Activated T-cell treated with anti-CD3 and anti-CD28 coated beads for 1 hour (primary cell): ENCODE results near the gene PLD3.

Source experiments
- DNase-seq: peaks from one replicate; pipeline ENCODE4 v3.0.0-alpha.2; 2020; ENCODE audit warnings: low read depth

The PLD3 gene, protein sequence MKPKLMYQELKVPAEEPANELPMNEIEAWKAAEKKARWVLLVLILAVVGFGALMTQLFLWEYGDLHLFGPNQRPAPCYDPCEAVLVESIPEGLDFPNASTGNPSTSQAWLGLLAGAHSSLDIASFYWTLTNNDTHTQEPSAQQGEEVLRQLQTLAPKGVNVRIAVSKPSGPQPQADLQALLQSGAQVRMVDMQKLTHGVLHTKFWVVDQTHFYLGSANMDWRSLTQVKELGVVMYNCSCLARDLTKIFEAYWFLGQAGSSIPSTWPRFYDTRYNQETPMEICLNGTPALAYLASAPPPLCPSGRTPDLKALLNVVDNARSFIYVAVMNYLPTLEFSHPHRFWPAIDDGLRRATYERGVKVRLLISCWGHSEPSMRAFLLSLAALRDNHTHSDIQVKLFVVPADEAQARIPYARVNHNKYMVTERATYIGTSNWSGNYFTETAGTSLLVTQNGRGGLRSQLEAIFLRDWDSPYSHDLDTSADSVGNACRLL

DNA sequence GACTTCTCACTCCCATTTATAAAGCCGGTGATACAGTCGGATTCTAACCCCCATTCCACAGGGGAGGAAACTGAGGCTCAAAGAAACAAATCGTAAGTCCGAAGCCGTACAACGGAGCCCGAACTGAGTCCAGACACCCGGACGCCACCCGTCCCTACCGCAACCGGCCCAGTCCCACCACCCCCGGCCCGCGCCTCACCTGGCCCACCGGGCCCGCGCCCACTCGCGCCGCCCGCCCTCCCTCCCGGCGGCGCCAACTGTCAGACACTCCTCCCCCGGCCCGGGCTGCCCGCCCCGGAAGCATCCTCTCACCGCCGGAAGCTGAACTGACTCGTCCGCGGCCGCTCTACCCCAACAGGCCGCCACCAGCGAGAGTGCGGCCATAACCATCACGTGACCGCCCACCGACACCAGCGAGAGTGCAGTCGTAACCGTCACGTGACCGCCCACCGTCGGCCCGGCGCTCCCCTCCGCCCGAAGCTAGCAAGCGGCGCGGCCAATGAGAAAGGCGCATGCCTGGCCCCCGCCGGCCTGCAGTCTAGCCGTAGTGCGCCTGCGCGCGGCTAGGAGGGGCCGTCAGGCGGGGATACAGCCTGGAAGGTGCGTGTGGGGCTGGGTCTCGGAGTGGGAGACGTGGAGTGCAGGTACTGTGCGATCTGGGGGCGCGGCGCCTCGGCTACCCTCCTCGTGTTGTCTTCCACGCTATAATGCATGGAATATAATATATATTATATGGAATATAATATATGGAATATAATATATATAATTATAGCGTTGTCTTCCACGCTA is at the start of gene PLD3, which contains the start of gene C19orf47:
Gene PLD3 (plus strand): TSS at position 571 of the 789 bp plus-strand sequence. CDS start 17,789 bp downstream, outside the sequence.
Gene C19orf47 (minus strand): TSS at position 273 of the 789 bp plus-strand sequence. CDS start 6,540 bp downstream, outside the sequence.
- peak; percentile 95 for DNase-seq

DNA sequence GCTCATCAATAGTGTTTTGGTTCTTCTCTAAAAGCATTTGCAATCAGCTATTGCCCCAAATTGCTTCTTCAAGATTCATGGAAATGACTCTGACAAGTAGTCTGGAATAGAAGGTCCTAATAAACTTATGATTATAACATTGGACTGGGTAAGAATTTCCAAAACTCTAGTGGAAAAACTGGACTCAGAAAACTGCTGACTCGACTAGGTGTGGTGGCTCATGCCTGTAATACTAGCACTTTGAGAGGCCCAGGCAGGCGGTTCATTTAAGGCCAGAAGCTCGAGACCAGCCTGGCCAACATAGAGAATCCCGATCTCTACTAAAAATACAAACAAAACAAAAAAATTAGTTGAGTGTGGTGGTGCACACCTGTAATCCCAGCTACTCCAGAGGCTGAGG is 47.8 kb upstream of the PLD3 start:
- no peak for DNase-seq

DNA sequence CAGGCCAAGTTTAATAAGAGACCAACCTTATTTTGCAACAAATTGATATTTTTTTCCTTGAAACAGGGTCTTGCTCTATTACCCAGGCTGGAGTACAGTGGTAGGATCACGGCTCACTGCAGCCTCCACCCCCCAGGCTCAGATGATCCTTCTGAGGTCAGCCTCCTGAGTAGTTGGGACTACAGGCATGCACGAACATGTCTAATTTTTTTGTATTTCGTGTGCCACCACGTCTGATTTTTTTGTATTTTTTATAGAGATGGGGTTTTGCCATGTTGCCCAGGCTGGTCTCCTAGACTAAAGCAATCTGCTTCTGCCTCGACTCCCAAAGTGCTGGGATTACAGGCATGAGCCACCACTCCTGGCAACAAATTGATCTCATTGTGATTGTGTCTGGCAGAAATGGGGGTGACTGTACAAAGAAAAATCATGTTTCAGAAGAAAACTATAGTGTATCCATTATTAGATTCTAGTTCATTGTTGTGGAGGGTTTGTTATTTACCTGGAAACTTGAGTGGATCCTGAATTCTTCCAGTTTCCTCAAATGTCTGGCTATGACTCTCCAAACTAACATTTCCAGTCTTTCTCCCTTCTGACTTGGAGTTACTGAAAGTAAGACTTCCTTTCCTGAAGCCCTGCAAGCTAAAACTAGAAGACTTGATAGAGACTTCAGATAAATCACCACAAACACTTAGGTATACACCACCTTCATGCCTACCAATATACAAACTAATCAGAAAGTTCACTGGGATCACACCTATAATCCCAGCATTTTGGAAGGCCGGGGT is 46.1 kb upstream of the PLD3 start:
- DNase-seq: no peak

DNA sequence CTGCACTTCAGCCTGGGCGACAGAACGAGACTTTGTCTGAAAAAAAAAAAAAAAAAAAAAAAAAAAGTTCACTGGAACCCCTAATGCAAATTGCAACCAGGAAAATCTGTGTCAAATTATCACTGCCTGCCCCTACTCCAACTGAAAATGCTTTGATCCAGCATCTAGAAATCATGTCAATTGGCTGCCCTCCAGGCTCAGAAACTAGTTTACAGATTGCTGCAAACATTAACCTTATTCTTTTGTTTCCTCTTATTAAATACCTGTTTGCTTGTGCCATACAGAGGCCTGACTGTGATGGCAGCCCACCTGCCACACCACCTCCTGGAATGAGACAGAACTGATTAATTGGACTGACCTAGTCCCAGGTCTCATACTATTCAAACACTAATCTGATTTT is 44.7 kb upstream of the PLD3 start:
- DNase-seq: no peak

DNA sequence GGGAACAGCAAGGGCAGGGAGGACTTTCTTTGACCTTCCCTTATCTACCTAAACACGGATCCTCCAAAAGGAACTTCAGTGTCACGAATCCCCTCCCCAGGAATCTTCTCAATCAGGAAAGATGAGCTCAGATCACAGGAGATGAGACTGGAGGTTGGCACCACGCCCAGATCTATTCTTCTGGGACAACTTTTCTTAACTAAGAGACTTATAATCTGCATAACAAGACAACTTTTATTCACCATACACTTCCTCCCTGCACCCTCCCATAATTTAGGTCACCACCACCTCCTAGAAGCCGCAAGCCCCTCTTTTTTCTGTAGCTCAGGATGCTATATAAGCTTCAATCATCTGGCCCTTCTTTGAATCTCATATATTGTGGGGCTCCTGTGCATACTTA is 44.2 kb upstream of the PLD3 start:
- DNase-seq: no peak

DNA sequence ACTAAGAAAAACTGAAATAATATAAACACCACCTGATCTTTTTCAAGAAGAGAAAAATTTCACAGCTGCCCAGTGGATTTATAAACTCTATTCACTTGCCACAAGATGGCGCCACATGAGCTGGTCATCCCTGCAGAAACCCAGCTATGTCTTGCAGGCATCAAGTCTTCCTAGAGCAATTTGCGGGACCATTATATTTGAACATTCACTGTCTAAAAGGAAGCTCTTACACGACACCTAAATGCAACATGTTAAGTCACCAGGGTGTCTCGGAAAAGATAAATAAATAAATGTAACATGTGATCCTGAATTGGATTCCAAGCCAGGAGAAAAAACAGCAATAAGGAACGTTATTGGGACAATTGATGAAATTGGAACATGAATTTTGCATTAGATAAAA is 43.1 kb upstream of the PLD3 start:
- peak; percentile 70 for DNase-seq

DNA sequence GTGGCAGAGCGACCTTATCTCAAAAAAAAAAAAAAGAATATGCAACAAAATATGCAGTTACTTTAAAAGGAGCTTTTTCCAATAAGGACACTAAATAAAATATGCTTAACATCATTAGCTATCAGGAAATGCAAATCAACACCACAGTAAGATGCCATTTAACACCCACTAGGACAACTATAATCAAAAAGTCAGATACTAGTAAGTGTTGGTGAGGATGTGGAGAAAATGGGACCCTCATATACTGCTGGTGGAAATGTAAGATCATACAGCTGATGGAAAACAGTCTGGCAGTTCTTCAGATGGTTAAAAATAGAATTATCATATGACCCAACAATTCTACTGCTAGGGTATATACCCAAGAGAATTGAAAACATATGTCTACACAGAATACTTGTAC is 38.8 kb upstream of the PLD3 start:
- DNase-seq: no peak

DNA sequence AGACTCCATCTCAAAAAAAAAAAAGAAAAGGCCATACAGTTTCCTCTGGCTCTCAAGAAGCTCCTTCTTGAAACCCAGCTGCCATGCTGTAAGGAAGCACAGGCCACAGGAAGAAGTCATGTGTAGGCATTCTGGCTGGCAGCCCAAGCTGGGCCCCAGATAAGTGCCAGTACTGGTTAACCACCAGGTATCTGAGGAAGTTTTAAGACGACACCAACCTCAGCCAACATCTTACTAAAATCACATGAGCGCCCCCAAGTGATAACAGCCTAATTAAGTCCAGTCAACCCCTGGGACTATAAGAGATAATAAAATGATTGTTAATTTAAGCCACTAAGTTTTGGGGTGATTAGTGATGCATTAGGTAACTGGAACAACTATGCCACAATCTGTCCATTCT is 36.0 kb upstream of the PLD3 start:
- no peak for DNase-seq

DNA sequence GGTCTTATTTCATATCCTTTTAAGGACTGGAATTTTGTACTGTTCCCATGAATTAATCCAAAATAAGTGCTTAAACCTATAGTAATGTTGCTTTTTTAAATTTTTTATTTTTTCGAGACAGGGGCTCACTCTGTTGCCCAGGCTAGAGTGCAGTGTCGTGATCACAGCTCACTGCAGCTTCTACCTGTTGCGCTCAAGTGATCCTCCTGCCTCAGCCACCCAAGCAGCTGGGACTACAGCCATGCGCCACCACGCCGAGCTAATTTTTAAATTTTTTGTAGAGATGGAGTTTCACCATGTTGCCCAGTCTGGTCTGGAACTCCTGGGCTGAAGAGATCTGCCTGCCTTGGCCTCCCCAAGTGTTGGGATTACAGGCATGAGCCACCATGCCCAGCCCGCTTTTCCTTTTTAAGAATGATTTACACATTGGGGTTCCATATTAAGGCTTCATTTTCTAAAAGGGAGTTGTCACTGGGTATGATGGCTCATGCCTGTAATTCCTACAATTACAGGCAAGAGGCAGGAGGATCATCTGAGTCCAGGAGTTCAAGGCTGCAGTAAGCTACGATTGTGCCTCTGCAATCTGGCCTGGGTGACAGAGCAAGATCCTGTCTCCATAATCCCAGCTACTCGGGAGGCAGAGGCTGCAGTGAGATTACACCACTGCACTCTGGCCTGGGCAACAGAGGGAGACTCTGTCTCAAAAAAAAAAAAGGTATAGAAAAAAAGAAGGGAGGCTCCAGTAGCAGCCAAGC is 35.1 kb upstream of the PLD3 start:
- DNase-seq: no peak

DNA sequence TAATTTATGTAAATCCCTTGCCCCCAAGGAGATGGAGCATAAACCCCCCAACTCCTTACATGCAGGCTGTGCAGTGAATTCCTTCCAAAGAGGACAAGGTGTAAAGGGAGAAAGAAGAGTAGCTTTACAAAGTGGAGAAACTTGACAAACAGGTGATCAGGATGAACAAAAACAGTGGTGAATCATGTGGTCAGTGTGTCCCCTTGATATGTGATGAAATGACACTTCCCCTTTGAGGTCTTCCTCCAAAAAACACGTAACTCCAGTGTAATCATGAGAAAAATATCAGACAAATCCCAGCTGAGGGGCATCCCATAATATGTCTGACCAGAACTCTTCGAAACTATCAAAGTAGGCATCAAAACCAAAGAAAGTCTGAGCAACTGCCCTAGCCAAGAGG is 33.8 kb upstream of the PLD3 start:
- DNase-seq: no peak

DNA sequence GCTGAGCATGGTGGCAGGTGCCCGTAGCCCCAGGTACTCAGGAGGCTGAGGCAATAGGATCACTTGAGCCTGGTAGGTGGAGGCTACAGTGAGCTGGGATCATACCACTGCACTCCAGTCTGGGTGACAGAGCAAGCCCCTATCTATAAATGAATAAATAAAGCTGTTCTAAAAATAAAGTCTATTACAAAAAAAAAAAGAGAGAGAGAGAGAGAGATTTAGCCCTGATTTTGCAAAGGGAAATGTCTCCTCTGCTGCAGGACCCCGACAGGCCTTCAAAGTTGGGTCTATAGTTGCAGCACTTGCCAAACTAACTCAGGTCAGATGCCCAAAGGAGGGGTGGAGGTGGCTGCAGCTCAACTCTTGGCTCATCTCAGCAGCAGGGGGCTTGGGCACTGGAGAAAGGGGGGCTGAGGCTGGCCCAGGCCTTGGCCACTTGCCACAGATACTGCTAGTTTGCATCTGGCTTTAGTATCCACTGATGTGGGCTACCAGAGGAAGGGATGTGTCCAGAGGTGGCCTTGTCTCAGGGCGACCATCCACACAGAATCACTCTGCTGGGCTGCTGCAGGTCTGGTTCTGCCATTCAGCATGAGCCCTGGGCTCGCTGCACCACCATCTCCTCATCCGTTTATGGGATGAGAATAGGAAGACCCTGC is 32.6 kb upstream of the PLD3 start:
- DNase-seq: no peak

DNA sequence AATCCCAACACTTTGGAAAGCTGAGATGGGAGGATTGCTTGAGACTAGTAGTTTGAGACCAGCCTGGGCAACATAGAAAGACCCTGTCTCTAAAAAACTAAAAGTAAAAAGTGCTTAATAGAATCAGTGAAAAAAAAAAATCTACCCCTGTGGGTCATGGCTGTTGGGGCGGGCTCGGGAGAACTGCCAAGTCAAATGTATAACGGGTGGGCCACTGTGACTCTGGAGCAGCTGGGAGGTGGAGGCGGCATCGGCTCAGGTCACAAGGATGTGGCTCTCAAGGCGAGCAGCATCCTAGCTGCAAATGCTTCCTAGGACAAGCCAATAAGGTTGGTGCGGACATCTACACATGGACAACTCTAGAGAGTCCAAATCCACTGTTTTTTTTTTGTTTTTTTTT is 31.2 kb upstream of the PLD3 start:
- DNase-seq: no peak

DNA sequence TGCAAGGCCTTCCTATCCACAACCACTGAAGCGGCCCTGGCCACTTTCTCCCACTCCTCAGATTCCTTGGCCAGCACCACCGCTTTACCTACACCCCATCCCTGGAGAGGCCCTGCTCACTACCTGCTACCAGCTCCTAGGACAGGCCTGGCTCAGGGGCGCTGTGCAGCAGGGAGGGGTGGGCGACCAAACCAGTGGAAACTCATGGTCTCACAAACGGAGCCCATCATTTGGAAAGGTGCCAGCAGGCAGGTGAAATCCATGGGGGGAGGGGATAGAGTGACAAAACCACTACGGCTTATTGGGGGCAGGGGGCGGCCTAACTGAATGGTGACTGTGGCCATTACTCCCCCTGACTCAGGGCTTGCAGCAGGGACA is 27.9 kb upstream of the PLD3 start:
- no peak for DNase-seq

DNA sequence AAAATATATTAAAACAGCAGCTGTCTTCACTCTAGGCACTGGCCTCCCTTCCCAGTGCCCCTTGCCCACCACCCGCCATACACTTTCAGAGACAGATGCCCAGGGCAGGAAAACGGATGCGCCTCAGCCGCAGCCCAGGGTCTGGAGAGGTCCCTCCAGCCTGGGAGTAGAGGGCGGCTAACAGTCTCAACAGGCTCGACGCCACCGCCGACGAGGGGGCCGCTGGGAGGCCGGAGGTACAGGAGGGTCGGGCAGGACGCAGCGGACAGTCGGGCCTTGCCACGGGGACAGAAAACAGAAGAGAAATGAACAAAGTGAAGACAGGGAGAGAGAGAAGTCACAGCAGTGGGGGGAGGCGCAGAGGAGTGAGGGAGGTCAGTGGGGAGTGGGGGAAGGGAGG is 27.4 kb upstream of the PLD3 start:
- DNase-seq: no peak

DNA sequence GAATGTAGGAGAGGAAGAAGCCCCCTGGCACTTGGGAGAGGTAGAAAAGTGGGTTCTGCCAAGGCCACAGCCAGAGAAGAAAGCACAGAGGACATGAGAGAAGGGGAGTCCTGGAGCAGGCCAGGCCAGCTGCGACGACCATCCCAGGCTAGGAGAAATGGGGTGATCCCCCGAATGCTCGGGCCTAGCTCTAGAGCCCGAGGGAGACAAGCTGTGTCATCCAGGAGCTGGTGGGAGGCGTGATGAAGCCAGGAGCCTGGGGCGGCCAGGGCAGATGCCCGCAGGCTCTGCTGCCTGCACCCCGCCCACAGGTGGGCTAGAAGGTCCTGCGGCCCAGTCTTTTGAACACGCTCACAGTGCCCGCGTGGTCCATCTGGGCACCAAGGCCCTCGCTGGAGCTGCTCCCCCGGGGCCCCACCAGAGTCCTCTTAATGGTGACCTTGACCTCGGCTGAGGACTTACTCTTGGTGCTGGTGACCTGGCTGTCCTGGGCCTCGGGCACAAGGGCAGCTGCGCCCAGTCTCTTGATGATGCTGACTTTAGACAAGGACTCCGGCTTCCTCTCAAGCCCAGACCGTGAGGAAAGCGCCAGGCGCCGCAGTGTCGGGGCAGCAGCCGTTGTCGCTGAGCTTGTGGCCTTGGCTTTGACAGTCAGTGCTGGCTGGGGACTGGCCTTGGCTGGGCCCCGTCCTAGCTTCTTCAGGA is 26.8 kb upstream of the PLD3 start:
- no peak for DNase-seq

DNA sequence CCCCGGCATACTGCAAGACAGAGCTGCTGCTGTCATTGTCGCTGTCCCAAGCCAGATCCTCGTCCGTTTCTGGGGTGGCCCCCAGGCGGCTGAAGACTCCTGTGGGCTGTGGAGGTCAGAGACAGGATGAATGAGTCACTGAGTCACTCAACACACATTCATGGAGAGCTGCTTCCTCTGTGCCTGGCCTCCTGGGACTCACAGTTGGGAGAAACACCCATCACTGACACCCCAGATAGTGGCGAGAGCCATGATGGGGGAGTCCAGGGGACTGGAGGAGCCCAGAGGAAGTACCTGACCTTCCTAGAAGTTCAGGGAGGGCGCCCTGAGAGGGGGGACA is 26.3 kb upstream of the PLD3 start:
- DNase-seq: no peak

DNA sequence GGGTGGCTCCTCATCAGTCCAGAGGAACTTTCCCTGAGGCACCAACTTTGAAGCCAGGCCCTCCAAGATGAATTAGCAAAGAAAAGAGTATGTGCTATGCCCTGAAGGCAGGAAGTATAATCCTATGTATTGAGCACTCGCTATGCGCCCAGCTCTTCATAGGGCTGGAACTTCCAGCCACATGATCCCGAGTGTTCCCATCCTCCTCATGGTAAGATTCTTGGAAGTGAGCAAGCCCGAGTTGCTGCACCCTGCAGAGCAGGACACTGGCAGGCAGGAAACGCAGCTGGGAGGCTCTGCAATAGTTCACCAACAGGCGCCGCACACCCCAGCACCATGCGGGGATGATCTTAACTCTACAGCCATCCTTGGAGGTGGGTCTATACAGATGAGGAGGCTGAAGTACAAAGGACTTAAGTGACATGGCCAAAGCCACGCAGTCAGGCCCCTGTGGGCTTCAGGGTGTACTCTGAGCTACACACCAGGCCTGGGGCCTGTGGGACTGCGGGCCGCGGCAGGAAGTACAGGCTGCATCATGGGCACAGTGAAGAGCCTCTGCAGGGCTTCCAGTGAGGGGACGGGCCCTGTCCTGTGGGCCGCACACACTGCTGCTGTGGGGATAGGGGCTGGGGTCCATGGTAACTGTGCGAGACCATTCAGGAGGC is 25.4 kb upstream of the PLD3 start:
- DNase-seq: no peak

DNA sequence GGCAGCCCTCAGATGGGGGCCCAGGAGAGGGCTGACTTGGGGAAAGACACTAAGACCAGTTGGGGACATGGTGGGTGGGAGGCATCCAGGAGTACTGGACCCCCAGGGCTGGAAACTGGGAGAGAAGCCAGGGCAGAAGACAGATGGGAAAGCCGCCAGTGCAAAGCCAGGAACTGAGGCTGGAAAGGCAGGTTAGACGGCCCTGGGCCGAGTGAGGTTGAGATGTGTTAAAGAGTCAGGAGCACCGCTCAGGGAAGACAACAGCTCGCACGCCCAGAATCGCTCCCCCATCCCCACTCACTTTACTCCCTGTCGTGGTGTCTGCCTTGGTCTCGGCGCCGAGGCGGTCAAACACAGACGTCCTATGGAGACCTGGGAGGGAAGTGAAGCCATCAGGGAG is 24.8 kb upstream of the PLD3 start:
- DNase-seq: no peak

DNA sequence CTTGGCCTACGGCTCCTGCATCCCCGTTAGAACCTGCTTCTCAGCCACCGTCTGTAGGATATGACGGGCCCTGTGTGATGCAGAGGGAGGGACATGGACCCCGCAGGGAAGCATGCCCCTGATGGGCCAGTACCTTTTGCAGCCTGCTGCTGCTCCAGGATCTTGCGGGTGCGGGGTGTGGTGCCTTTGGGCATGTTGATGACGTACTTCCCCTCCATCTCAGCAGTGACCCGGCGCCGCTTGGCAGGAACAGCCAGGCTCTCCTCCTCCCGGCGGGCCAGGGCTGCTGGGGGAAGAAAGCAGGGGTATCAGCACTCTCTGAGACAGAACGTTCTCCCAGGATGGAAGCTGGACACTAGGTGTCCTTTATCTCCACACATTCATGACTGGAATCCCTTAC is 22.3 kb upstream of the PLD3 start:
- no peak for DNase-seq

DNA sequence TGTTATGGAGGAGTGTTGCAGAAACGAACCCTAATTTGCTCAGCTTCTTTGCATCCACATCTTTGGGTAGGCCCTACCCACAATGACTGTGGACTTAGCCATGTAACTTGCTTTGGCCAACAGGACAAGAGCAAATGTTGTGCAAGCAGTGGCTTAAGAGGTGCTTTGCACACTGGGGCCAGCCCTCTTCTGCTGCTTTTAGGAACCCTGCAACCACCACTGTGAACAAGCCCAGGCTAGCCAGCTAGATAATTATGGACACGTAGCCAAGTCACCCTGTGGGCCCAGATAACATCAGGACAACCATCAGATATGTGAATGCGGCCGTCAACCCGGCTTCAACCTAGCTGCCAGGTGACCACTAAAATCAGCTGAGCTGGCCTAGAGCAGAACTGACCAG is 17.4 kb upstream of the PLD3 start:
- no peak for DNase-seq
